Neuronal stem cell (in vitro differentiated cells): ENCODE results near the gene ADGRV1.

Experiments
- DNase-seq: peaks from one replicate; pipeline ENCODE4 v3.0.0-alpha.2; 2013; ENCODE audit warnings: low spot score
- H2AFZ ChIP-seq: one replicate; pipeline ENCODE4 v1.6.1; 2013; ENCODE audit warnings: mild to moderate bottlenecking, low read length, inconsistent platforms
- H2AK5ac ChIP-seq: 2 replicates; pipeline ENCODE4 v1.6.1; 2013; ENCODE audit warnings: low read depth, mild to moderate bottlenecking, inconsistent platforms, low read length, moderate library complexity, mixed read lengths
- H2BK120ac ChIP-seq: 2 replicates; pipeline ENCODE4 v1.6.1; 2013; ENCODE audit warnings: low read depth, mild to moderate bottlenecking, inconsistent platforms, low read length, moderate library complexity, mixed read lengths
- H2BK12ac ChIP-seq: one replicate; pipeline ENCODE4 v1.6.1; 2013; ENCODE audit warnings: low read length, inconsistent platforms
- H2BK15ac ChIP-seq: 2 replicates; pipeline ENCODE4 v1.6.1; 2013; ENCODE audit warnings: mild to moderate bottlenecking, low read length, inconsistent platforms, mixed read lengths
- H2BK5ac ChIP-seq: one replicate; pipeline ENCODE4 v1.6.1; 2013; ENCODE audit warnings: inconsistent platforms, mild to moderate bottlenecking, low read length, moderate library complexity
- H3K14ac ChIP-seq: one replicate; pipeline ENCODE4 v1.6.1; 2013; ENCODE audit warnings: low read length, inconsistent platforms
- H3K18ac ChIP-seq: 2 replicates; pipeline ENCODE4 v1.6.1; 2013; ENCODE audit warnings: low read length, inconsistent platforms
- H3K23ac ChIP-seq: 2 replicates; pipeline ENCODE4 v1.6.1; 2013; ENCODE audit warnings: low read depth, mild to moderate bottlenecking, mixed read lengths, low read length, inconsistent platforms; ENCODE audit not compliant: poor library complexity
- H3K27ac ChIP-seq: replicated peaks from 3 replicates; pipeline ENCODE4 v1.5.1; 2013; ENCODE audit warnings: low read length, inconsistent platforms
- H3K27me3 ChIP-seq, 3 experiments: 2 replicates each; pipeline ENCODE4 v1.6.1; 2013; ENCODE audit warnings: low read length in 3 of 3, mild to moderate bottlenecking in 2 of 3, inconsistent platforms in 1 of 3, low read depth in 1 of 3, mixed read lengths in 1 of 3, moderate library complexity in 1 of 3; ENCODE audit not compliant: control insufficient read depth in 3 of 3, insufficient read depth in 3 of 3
- H3K36me3 ChIP-seq, 2 donors: replicated peaks in 1 of 2; 2 replicates each; pipeline ENCODE4 v1.6.1; 2013; ENCODE audit warnings: low read length in 2 of 2; ENCODE audit not compliant: control insufficient read depth in 2 of 2, insufficient read depth in 2 of 2
- H3K4ac ChIP-seq: 2 replicates; pipeline ENCODE4 v1.6.1; 2013; ENCODE audit warnings: inconsistent platforms, mild to moderate bottlenecking, low read length, moderate library complexity
- H3K4me1 ChIP-seq, 2 donors: 1 replicate in 1 of 2; 2 replicates in 1 of 2; pipeline ENCODE4 v1.6.1; 2013; ENCODE audit warnings: low read length in 2 of 2, low read depth in 1 of 2; ENCODE audit not compliant: control insufficient read depth in 2 of 2, insufficient read depth in 1 of 2
- H3K4me2 ChIP-seq: one replicate; pipeline ENCODE4 v1.6.1; 2013; ENCODE audit warnings: mild to moderate bottlenecking, low read length, inconsistent platforms; ENCODE audit not compliant: insufficient read depth, poor library complexity, severe bottlenecking
- H3K4me3 ChIP-seq, 2 donors: 2 replicates each; pipeline ENCODE4 v1.5.1; 2013; ENCODE audit warnings: low read length in 2 of 2, mild to moderate bottlenecking in 2 of 2, inconsistent platforms in 1 of 2, moderate library complexity in 1 of 2
- H3K79me1 ChIP-seq: one replicate; pipeline ENCODE4 v1.6.1; 2013; ENCODE audit warnings: low read depth, mild to moderate bottlenecking, inconsistent platforms, low read length, moderate library complexity
- H3K9ac ChIP-seq: one replicate; pipeline ENCODE4 v1.6.1; 2013; ENCODE audit warnings: mild to moderate bottlenecking, low read depth, low read length, inconsistent platforms; ENCODE audit not compliant: poor library complexity
- H3K9me3 ChIP-seq, 2 donors: replicated peaks in 1 of 2; 2 replicates each; pipeline versions ENCODE3 to v1.6.1; 2013; ENCODE audit warnings: low read length in 2 of 2, mild to moderate bottlenecking in 2 of 2, inconsistent platforms in 1 of 2, low read depth in 1 of 2, mixed read lengths in 1 of 2, moderate library complexity in 1 of 2; ENCODE audit not compliant: control insufficient read depth in 2 of 2, insufficient read depth in 1 of 2
- H4K8ac ChIP-seq: one replicate; pipeline ENCODE4 v1.6.1; 2013; ENCODE audit warnings: low read depth, mild to moderate bottlenecking, inconsistent platforms, low read length, moderate library complexity
- H4K91ac ChIP-seq: one replicate; pipeline ENCODE4 v1.6.1; 2013; ENCODE audit warnings: low read length, low read depth, mild to moderate bottlenecking, inconsistent platforms; ENCODE audit not compliant: poor library complexity
- WGBS, 2 donors: extraction: QIAGEN DNeasy Blood & Tissue Kit; methylation state at CpG; one replicate each; pipeline ENCODE4 v1.1.7; 2013; ENCODE audit warnings: missing lambda C conversion rate in 2 of 2, mixed read lengths in 1 of 2; ENCODE audit not compliant: insufficient read length in 2 of 2, insufficient replicate concordance in 1 of 2; ENCODE audit errors: extremely low coverage in 2 of 2; 5-methylcytosine and 5-hydroxymethylcytosine counted together

The ADGRV1 gene

DNA sequence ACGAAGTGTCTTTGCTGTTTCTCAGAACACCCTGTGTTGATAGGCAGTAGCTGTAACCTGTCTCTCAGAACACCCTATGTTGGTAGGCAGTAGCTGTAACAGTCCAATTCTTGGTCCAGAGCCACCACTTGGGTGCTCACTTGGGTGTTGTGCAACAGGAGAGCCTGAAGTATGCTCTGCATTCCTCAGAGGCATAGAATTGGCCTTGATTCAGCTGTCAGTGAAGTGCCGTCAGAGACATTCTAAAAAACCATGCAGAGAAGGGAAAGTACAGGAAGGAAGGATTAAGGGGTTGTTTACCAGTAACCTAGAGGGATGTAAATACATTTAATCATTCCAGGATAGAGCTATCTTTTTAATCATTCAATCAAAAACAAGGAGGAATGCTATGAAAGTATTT is 593.4 kb downstream of the ADGRV1 start:
- peaks cover under 1 to 15% of the 10 kb centered on the region in 2 donors for H3K36me3 ChIP-seq
- H3K14ac ChIP-seq: no peak overlapping the region
- no CpG with 5 or more reads among the region's 2 CpGs for WGBS, 2 donors
- no peak overlapping the region for H3K4ac ChIP-seq
- H3K79me1 ChIP-seq: no peaks in the 10 kb centered on the region
- peaks cover 0 to 19% of the 10 kb centered on the region in 2 donors for H3K9me3 ChIP-seq
- no peak overlapping the region for H2BK15ac ChIP-seq
- H3K4me2 ChIP-seq: no peak overlapping the region
- no peak overlapping the region for H3K23ac ChIP-seq
- H4K8ac ChIP-seq: no peak overlapping the region
- H2BK5ac ChIP-seq: no peak overlapping the region
- no peak overlapping the region for H3K9ac ChIP-seq
- no peak overlapping the region for H3K4me3 ChIP-seq
- no peak overlapping the region for H2AFZ ChIP-seq
- peaks cover 0 to 2% of the 10 kb centered on the region in 2 donors for H3K4me1 ChIP-seq
- no peak overlapping the region for H2AK5ac ChIP-seq
- no peak overlapping the region for H2BK12ac ChIP-seq
- H3K27me3 ChIP-seq: no peaks in the 10 kb centered on the region
- H2BK120ac ChIP-seq: no peak overlapping the region
- DNase-seq: no peak
- H3K27ac ChIP-seq: no peak overlapping the region
- H4K91ac ChIP-seq: no peak overlapping the region
- no peak overlapping the region for H3K18ac ChIP-seq

DNA sequence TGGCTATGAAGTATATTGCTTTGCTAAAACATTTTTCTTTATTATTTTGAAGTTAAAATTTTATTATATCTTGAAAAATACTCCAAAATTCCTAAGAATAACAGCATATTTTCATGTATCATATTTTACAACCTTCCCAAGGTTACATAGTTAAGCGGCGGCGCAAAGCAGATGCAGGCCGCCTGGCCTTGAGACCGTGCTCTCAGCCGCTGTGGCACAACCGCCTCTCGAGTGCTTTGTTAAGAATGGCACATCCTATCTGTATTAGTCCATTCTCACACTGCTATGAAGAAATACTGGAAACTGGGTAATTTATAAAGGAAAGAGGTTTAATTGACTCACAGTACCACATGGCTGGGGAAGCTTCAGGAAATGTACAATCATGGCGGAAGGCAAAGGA is 595.7 kb downstream of the ADGRV1 start:
- no peak overlapping the region for H2BK15ac ChIP-seq
- H3K27me3 ChIP-seq: no peaks in the 10 kb centered on the region
- H4K8ac ChIP-seq: no peak overlapping the region
- no peak overlapping the region for H3K18ac ChIP-seq
- H3K4ac ChIP-seq: no peak overlapping the region
- peaks cover 0 to 2% of the 10 kb centered on the region in 2 donors for H3K4me1 ChIP-seq
- H2AK5ac ChIP-seq: no peak overlapping the region
- H3K14ac ChIP-seq: no peak overlapping the region
- H3K9ac ChIP-seq: no peak overlapping the region
- no peaks in the 10 kb centered on the region for H3K79me1 ChIP-seq
- no peak overlapping the region for H2AFZ ChIP-seq
- DNase-seq: no peak
- H3K23ac ChIP-seq: no peak overlapping the region
- no peak overlapping the region for H2BK12ac ChIP-seq
- WGBS, 2 donors: no CpG with 5 or more reads among the region's 9 CpGs
- H3K27ac ChIP-seq: no peak overlapping the region
- no peak overlapping the region for H4K91ac ChIP-seq
- no peak overlapping the region for H2BK5ac ChIP-seq
- H3K4me2 ChIP-seq: no peak overlapping the region
- H3K9me3 ChIP-seq: no peaks in the 10 kb centered on the region
- H3K36me3 ChIP-seq: peaks cover 1 to 19% of the 10 kb centered on the region in 2 donors
- H3K4me3 ChIP-seq: no peak overlapping the region
- no peak overlapping the region for H2BK120ac ChIP-seq

DNA sequence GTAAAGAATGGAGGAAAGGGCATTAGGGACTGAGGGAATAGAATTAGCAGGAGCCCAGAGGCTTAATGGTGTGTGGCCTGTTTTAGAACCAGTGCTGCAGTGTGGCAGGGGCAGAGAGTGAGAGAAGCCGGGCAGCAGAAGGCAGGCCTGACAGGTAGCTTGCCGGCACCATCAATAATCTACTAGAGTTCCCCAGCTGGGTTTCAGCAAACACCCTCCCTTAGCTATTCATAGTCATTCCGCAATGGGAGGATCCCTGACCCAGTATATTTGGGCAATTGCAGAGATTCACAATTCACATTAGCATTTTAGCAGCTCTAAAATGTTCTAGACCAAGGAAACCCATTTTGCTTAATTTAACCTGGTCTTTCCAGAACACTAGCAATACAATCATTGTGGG is 596.7 kb downstream of the ADGRV1 start:
- Histone ChIP-seq H3K9me3 (no peaks in the 10 kb centered on the region), H4K8ac (no peak overlapping the region), H2BK5ac (no peak overlapping the region), H2AFZ (no peak overlapping the region), H2BK12ac (no peak overlapping the region), H3K4me2 (no peak overlapping the region), H2BK120ac (no peak overlapping the region), H3K4me1 (peaks cover 0 to 2% of the 10 kb centered on the region in 2 donors), H3K14ac (no peak overlapping the region), H3K36me3 (peaks cover 1 to 19% of the 10 kb centered on the region in 2 donors), H3K27ac (no peak overlapping the region), H3K23ac (no peak overlapping the region), H3K79me1 (no peaks in the 10 kb centered on the region), H3K18ac (no peak overlapping the region), H3K27me3 (no peaks in the 10 kb centered on the region), H4K91ac (no peak overlapping the region), H3K9ac (no peak overlapping the region), H2BK15ac (no peak overlapping the region), H3K4me3 (no peak overlapping the region), H2AK5ac (no peak overlapping the region), H3K4ac (no peak overlapping the region)
- DNase-seq: no peak
- WGBS, 2 donors: no CpG with 5 or more reads among the region's 3 CpGs

DNA sequence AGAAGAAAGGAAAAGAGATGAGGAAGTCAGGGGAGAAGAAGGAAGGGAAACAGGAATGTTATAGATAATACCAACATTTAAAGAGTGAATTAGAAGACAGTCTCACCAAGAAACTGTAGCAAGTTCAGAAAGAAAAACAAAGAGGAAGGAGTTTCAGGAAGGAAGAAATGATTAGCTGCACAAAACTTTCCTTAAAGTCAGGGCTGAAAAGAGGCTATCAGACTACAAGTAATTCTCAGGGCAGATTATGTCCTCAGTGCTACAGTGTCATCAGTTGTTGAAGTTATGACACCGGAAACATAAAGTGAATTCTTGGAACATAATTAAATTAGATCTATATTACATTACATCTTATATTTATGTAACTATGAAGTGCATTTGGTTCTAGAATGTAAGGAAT is 597.6 kb downstream of the ADGRV1 start:
- Histone ChIP-seq H3K36me3 (peaks cover 1 to 19% of the 10 kb centered on the region in 2 donors), H3K4me1 (no peaks in the 10 kb centered on the region), H4K8ac (no peak overlapping the region), H3K27me3 (no peaks in the 10 kb centered on the region), H3K18ac (no peak overlapping the region), H4K91ac (no peak overlapping the region), H3K9ac (no peak overlapping the region), H2BK120ac (no peak overlapping the region), H3K14ac (no peak overlapping the region), H2AK5ac (no peak overlapping the region), H2BK12ac (no peak overlapping the region), H3K4me3 (no peak overlapping the region), H2BK15ac (no peak overlapping the region), H2AFZ (no peak overlapping the region), H3K23ac (no peak overlapping the region), H3K4ac (no peak overlapping the region), H2BK5ac (no peak overlapping the region), H3K79me1 (no peaks in the 10 kb centered on the region), H3K4me2 (no peak overlapping the region), H3K9me3 (no peaks in the 10 kb centered on the region), H3K27ac (no peak overlapping the region)
- no peak for DNase-seq
- no CpG with 5 or more reads among the region's 1 CpG for WGBS, 2 donors
